ENCODE data around the gene FAM24A.
A peak's percentile ranks its signal among the peaks of the same experiment; 100 is the strongest.

The FAM24A gene

GRCh38 chr10:122930140-122930539, 19.7 kb downstream of the FAM24A start:
- DNase-seq (ENCODE audit: low read depth in 2 of 3, low spot score in 1 of 3) = no peak

- DNase-seq (ENCODE audit: low read depth in 2 of 3, low spot score in 1 of 3) = no peak
Measured at GRCh38 chr10:122931088-122931906, 20.9 kb downstream of the FAM24A start.

- no peak for DNase-seq (ENCODE audit: low read depth in 2 of 3, low spot score in 1 of 3)
Measured at GRCh38 chr10:122939133-122939855, 28.9 kb downstream of the FAM24A start.

GRCh38 chr10:122939856-122940543, 29.6 kb downstream of the FAM24A start:
- DNase-seq (ENCODE audit: low read depth in 2 of 3, low spot score in 1 of 3) = no peak

GRCh38 chr10:122949296-122949695, 38.9 kb downstream of the FAM24A start:
- DNase-seq (ENCODE audit: low read depth in 2 of 3, low spot score in 1 of 3) = no peak

- DNase-seq (ENCODE audit: low read depth in 2 of 3, low spot score in 1 of 3) = peak; percentile 90 to 96 (median 96)
Measured at GRCh38 chr10:122953902-122954730, 43.7 kb downstream of the FAM24A start, which contains the start of gene C10orf88. C10orf88 (minus strand) TSS chr10:122954227; CDS start chr10:122954178, 49 bp downstream.

GRCh38 chr10:122954731-122955050, 44.3 kb downstream of the FAM24A start:
- no peak for DNase-seq (ENCODE audit: low read depth in 2 of 3, low spot score in 1 of 3)

GRCh38 chr10:122955892-122956291, 45.5 kb downstream of the FAM24A start:
- no peak for DNase-seq (ENCODE audit: low read depth in 2 of 3, low spot score in 1 of 3)

GRCh38 chr10:122957474-122957873, 47.1 kb downstream of the FAM24A start:
- no peak for DNase-seq (ENCODE audit: low read depth in 2 of 3, low spot score in 1 of 3)

GRCh38 chr10:122962405-122962804, 52.0 kb downstream of the FAM24A start:
- no peak for DNase-seq (ENCODE audit: low read depth in 2 of 3, low spot score in 1 of 3)

Measured in stimulated activated CD4-positive, alpha-beta T cell treated with anti-CD3 and anti-CD28 coated beads, Interleukin-12 subunit alpha, Interleukin-12 subunit beta, amount 100 ng/mL, for 48 hours (primary cell).